Transverse colon (tissue), 3 donors: ENCODE measurements around the gene ANKRD44.

ENCODE experiments used
- POLR2A ChIP-seq: fragments of 450-650 bp; IDR thresholded peaks from one replicate; pipeline ENCODE4 v1.6.1; 2016; ENCODE audit warnings: antibody characterized with exemption, mild to moderate bottlenecking, moderate library complexity
- POLR2AphosphoS5 ChIP-seq, 3 donors: sonication (generic); formaldehyde crosslinking; IDR thresholded peaks; one replicate each; pipeline ENCODE4 v1.6.1; 2016; ENCODE audit warnings: antibody characterized with exemption in 3 of 3

DNA sequence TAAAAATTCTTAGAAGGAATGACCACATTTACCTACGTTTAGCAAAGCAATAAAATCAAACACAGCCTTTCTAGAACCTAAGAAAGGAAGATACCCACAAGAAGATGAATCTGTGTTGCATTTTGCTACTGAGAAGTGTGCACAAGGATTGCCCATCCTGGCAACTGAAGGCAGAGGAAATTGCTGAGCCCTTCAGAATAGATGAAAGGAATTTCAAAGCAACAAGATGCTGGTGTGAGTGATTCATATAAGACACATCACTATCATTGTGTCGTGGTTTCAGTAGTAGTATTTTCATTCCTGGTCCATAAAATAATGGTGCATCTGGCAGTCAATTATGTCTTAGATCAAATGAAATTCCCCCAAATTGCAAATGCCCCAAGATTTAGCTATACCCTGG lies 48.4 kb upstream of the ANKRD44 start:
- TF ChIP-seq POLR2A (no peak), POLR2AphosphoS5 (IDR thresholded peaks at IDR 0.05) (no peak)
